B cell (primary cell): Measurements from ENCODE around the gene PAM16.

ENCODE experiments used
- EZH2 ChIP-seq: IDR thresholded peaks from 2 replicates; pipeline ENCODE4 v1.6.1; 2012; ENCODE audit warnings: borderline replicate concordance, low read depth, mild to moderate bottlenecking, moderate library complexity, low read length; ENCODE audit not compliant: insufficient read depth, poor library complexity, severe bottlenecking
- TF ChIP-seq, protein P1 (sequence below): fragments of 200-600 bp; IDR thresholded peaks from one replicate; pipeline ENCODE4 v1.8.0; 2022; ENCODE audit warnings: antibody characterized with exemption, mild to moderate bottlenecking

DNA sequence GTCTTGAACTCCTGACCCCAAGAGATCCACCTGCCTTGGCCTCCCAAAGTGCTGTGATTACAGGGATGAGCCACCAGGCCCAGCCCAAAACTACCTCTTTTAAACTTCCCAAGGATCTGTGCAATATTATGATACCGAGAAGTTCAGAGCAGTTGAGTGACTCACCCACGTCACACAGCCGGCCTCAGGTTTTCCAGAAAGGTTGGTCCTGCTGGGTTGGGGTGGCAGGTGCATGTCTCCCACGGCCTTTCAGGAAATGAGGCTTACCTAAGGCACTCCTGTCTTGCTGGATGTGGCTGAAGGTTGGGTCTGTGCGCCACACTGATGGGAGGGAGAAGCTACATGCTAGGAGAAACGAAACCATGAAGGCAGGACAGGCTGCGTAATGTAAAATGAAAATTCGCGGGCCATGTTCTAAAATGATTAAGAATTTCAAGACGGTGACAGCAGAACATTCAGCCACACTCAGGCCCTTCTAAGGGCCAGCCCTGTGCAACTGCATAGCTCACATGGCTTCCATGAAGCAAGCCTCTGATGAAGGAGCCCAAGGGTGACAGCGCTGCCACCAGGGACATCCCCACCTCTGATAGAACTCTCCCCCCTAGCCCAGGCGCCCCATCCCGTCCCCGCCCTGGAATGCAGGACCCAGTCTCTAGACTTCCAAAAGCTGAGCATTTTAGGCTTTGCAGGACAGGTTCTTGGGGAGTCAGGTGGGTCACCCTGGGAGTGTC, 41.9 kb downstream of the PAM16 start:
- TF ChIP-seq, protein P1, sequence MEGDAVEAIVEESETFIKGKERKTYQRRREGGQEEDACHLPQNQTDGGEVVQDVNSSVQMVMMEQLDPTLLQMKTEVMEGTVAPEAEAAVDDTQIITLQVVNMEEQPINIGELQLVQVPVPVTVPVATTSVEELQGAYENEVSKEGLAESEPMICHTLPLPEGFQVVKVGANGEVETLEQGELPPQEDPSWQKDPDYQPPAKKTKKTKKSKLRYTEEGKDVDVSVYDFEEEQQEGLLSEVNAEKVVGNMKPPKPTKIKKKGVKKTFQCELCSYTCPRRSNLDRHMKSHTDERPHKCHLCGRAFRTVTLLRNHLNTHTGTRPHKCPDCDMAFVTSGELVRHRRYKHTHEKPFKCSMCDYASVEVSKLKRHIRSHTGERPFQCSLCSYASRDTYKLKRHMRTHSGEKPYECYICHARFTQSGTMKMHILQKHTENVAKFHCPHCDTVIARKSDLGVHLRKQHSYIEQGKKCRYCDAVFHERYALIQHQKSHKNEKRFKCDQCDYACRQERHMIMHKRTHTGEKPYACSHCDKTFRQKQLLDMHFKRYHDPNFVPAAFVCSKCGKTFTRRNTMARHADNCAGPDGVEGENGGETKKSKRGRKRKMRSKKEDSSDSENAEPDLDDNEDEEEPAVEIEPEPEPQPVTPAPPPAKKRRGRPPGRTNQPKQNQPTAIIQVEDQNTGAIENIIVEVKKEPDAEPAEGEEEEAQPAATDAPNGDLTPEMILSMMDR = no peak
- TF ChIP-seq EZH2 = no peak
